Stimulated activated CD8-positive, alpha-beta memory T cell treated with anti-CD3 and anti-CD28 coated beads, Interleukin-15, amount 100 ng/mL, for 24 hours (primary cell): ENCODE results near the gene FUBP3.

ENCODE experiments used
- DNase-seq: peaks from one replicate; pipeline ENCODE4 v3.0.0-alpha.2; 2020; ENCODE audit warnings: low read depth

FUBP3 gene

DNA sequence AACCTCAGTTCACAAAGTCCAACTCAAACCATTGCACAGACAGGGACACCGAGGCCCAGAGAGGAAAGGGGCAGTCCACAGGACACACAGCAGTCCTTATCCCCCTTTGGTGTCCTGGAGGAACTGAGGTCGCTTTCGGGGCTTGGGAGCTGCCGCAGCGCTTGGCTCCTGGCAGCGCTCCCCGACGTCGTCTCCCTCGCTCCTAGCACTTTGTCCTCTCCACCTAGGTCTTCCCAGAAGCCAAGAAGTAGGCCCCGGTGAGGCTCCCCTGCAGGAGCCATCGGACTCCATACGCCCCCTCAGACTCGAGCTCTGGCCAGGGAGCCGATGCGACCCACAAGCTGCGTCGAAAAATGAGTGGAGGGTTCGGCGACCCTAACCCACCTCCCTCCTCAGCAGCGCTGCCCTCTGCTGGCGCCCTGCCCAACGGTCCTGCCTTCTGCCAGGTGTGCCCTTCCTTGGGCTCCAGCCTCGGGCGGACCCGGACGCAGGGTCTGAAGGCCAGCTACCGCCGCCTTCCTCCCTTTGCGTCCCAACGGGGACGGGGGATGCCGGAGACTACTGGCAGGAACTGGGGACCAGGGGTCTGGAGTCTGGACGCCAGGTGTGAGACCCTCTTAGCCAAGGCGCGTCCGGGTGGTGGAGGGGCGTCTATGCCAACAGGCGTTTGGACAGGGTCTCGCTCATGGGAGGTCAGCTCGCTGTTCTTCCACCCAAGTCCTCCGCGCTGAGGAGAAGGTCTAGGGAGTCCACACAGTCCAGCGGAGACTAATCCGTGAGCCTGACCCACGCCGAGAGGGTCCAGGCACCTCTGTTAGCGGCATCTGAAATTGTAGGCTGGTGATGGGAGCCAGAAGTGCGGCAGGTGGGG lies 83.0 kb downstream of the FUBP3 start:
- DNase-seq = no peak

DNA sequence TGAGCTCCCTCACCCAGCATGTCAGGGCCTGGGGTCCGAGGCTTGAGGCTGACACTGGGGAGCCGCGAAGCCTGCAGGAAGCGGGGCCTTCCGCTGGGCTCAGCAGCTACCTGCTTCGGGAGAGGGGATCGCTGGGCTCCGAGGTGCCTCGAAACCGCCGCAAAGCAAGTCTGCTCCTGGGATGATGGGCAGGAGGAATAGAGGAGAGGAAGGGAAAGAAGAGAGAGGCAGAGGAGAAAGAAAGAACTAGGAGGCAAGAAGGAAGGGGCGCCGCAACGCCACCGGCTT lies 83.5 kb downstream of the FUBP3 start:
- no peak for DNase-seq

DNA sequence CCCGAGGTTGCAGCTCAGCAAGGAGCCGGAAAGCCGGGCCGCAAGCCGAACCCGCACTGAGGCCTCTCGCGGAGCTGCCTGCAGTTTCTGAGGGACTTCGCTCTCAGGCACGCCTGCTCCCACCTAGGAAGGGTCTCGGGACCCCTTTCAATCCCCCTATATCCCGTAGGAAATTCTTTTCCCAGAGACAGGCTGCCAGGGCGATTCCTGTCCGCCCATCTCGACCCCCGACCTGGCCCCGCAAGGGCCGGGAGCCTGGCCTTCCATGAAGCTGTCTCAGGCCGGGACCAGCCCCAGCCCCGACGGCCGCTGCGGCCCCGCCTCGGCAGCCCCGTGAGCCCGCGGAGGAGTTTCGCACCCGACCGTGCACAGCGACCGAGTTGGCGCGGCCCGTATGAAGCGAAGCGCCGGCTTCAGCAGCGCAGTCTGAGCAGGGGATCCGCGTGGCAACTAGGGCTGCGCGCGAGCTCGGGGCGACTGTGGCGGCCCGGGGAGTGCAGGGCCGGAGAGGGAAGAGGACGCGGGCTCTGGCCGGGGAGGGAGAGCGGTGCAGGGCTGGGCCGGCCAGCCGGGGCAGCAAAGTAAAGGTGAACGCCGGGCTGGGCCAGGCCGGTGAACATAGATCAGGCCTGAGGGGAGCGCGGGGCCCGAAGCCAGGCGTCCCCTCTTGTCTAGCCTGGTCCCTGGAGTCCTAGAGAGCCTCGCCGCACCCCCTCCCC lies 84.0 kb downstream of the FUBP3 start:
- no peak for DNase-seq

DNA sequence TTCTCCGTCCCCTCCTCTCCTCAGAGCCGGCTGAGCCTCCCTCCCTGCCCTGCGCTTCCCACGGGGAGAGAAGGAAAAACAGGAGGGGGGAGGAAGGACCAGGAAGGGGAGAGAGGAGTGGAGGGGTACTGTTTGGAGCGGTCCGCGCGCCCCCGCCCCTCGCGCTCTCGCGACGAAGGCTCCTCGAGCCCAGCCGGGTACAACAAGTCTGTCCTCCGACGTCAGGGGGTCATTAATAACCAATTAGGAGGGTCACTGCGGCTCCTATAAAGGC lies 84.5 kb downstream of the FUBP3 start:
- no peak for DNase-seq

DNA sequence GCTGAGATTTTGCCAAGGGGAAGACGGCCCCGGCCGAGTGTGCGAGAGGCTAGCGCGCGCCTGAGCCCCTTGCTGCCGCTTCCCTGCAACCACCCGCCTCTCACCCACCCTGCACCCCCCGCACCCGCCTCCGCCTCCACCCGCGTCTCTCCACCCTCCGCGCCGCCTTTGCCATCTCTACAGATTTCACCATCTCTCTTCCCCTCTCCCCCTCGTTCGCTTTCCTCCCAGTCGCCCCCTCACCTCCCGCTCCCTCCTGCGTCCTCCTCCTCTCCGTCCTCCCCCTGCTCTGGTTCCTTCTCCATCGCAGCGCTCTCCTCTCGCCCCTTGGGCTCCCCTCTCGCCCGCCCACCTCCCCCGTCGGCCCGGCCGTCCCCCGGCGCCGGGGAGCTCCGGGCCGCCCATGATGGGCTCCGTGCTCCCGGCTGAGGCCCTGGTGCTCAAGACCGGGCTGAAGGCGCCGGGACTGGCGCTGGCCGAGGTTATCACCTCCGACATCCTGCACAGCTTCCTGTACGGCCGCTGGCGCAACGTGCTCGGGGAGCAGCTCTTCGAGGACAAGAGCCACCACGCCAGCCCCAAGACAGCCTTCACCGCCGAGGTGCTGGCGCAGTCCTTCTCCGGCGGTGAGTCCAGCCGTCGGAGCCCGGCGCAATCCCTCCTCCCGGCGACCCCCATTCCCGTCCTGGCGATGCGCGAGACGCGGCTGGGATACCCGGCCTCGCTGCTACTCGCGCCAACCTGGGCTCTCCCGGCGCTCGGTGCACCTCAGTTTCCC lies 85.1 kb downstream of the FUBP3 start, which contains the start of gene PRDM12:
PRDM12 (plus strand) TSS at position 344 of the 778 bp plus-strand sequence; CDS start at position 404, 60 bp downstream.
- no peak for DNase-seq

DNA sequence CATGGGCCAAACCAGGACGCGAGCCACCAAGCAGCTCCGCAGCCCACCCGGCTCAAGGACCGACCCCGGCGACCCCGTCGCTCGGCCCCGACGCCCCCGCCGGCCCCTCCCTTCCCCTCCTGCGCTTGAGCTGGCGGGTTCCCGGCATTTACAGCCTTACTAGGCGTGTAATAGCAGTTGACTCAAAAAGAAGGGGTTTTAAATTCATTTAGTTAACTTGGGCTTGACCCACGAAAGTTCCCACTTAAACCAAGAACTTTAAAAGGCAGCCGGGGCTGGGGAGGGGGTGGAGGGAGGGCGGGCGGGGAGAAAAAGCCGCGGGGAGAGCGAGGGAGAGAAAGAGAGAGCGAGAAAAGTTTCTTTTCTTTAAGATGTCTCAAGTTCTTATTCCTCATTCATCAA lies 85.7 kb downstream of the FUBP3 start:
- DNase-seq = no peak

DNA sequence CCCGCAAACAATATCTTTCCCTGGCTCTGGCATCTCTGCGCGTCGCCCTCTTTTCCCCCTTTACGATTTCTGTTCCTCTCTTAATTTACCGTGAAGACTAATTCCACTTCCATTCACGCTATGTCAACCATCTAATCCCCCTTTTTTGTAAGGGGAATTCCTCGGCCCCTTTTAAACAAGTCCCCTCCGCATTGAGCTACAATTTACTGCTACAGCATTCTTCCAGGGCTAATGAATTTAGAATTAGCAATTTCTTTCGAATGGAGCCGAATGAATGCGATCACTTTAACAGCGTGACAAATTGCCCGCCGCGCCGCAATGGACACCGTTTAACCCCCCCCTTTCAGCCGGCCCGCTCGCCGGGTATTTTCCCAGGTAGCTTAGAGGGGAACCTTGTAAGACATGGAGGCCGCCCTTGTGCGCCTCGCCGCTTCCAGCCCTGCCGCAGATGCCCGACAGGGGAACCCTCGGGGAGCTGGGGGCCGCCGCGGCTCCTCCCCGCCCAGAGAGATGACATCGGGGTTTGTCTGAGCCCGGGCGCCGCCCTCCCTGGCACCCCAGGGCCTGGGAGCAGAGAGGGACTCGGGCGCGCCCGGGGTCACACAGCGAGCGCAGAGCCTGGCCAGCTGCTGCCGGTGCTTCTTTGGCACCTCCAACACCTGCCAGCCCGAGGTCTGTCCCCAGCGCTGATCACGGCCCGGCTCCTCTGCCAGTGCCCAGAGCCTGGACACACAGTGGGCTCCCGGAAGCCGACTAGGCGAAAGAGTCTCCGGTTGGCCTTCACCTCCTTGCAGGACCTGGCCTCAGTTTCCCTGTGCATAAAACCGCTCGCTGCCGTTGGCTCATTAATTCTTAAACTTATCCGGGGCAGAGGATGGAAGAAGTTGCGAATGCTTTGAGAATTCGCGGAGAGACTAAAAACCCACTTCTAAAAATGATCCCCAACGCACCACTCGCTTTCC lies 86.3 kb downstream of the FUBP3 start:
- DNase-seq = no peak

DNA sequence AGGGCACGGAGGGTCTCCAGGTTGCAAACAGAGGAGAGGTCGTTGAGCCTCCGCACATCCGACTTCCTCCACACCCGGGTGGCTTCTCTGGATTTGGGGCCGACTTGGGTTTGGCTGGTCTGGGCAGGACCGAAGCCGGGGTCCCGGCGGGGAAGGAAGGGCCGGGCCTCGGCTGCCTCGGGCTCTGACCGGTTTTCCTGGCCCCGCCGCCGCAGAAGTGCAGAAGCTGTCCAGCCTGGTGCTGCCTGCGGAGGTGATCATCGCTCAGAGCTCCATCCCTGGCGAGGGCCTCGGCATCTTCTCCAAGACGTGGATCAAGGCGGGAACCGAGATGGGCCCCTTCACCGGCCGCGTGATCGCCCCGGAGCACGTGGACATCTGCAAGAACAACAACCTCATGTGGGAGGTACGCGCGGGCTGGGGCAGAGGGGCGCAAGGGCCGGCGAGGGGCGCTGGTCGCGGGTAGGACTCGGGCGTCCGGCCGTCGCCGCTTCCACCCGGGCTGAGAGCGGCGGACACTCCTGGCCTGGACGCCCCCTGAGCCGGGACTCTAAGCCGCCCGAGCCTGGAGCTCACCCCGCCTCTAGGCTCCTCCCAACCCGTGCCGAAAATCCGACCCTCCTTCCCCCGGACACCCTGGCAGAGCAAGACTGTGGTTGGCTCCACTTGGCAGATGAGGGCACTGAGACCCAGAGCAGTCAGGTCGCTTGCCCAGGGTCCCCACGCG lies 87.2 kb downstream of the FUBP3 start:
- no peak for DNase-seq

DNA sequence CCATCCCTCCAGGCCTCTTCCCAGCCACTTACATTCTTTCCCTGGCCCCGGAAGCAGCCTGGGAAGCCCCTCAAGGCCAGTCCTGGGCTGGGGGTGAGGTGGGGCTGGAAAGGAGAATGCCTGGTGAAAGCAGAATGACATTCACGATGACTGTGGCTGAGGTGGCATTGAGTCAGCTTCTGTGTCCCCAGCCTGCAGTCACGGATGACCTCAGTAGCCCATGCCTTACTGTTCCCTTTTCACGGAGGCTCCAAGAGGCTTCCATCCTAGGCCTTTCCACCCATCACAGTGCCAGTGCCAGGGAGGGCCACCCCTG lies 87.7 kb downstream of the FUBP3 start:
- DNase-seq = no peak

DNA sequence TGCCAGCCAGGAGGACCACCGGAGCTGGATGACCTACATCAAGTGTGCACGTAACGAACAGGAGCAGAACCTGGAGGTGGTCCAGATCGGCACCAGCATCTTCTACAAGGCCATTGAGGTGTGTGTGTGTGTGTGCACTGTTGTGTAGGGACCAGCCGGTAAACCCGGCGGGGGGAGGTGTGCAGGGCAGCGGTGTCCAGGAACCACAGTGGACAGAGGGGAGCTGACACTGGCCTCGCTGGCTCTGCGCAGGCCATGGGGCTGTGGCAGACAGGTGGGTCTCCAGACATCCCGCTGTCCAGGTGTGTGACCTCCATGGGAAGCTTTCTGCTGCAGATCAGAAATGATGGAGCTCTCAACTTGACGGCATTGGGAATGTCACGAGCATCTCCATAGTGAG lies 88.8 kb downstream of the FUBP3 start:
- no peak for DNase-seq

DNA sequence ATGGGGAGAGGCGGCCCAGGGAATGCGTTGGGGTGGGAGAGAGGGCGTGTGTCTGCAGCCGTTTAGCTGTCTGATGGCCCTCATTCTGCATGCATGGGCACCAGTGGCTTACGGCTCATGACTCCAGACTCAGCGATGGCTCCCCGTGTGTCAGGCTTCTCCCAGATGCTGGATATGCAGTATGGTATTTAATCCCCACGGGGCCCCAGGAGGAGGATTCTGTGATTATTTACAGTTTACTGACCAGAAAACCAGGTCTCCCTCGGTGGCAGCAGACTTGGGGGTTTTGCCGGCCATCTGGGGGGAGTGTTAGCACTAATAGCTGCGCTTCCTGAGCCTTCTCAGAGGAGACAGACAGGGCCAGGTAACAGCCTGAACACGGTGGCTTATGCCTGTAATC lies 89.3 kb downstream of the FUBP3 start:
- DNase-seq = no peak

DNA sequence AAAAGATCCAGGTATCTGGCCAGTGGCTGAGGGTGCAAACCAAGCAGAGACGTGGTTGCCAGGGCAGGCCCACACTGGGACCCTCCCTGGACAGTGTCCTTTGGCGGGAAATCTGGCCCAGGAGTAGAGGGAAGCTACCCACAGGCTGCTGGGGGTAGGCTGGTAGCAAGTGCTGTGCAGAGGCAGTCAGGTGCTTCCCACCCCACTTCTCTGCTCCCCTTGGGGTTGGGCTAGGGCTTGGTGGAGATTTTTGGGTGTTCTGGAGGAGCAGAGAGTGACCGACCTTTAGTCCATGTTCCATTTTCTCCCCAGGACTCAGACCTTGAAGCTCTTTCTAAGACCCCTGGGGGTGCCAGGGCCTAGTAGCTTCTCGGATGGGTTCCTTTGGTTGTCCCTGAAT lies 90.6 kb downstream of the FUBP3 start:
- DNase-seq = no peak

DNA sequence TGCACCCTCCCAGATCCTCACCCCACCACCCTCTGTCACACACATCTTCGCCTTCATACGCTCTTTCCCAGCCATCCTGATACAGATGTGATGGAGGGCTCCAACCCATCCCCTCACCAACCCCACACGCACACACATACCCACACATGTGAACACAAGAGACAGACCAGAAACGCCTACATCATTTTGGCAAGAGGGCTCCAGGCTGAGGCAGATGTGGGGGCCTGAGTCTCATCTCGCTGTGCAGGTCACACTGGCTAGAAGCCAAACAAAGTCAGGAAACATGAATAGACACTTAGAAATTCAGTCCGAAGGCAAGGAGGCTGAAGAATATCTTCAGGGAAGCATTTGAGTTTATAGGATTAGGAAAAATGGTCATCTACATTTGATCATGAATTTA lies 91.3 kb downstream of the FUBP3 start:
- no peak for DNase-seq

DNA sequence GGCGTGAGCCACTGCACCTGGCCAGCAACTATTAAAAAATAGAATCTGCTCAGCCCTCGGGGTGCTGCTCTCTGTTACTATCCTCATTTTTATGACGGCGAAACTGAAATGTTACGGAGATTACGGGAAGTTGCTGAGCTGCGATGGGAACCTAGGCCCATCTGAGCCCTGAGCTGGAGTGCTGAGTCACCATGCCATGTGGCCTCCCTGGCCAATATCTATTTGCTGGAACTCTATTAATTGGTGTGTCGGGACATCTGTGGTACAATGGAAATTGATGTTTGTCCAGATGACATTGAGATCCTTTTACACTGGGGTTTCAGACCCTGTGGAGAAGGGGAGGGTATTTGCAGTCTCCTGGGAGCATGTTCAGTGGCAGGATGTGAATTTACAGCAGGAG lies 93.1 kb downstream of the FUBP3 start:
- DNase-seq = no peak

DNA sequence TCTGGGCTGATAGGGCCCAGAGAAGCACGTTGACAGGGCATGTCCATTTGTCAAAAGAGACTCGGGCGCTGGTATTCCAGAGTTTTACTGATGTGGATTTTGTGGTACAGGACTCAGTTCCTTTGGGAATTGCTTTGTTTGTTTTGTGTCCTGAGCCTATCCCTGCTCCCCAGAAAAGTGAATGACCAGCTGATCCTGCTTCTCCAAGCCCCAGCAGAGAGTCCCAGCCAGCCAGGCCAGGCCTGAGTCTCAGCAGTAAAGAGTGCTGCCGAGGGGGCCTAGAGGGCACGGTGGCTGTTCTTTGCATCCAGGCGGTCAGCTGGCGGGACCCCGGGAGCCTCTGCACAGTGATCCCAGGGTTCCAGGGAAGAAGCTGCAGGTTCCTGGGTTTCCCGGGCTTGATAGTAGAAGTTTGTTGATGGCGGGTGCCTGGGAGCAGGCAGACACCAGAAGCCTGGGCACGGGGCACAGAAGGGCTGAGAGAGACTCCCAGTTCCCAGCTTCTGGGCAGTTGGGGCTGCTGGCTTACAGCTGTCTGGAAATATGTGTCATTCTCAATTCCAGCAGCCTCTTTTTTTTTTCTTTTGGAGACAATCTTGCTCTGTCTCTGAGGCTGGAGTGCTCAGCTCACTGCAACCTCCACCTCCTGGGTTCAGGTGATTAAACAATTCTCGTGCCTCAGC lies 93.7 kb downstream of the FUBP3 start:
- no peak for DNase-seq

DNA sequence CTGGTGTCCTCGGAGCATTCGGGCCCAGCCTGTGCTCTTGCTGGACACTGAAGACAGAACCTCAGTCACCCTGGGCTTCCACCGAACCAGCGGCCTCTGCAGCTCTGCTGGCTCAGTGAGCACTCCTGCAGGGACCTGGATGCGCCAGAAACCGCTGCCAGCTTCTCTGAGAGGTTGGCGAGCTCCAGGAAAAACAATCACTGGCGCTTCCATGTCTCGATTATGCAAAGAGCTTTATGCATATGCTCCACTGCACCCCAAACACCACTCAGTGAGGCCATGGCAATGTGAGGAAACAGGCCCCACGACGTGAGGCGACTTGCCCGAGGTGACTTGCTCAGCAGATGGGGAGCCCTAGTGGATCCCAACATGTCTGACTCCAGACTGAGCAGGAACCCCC lies 96.0 kb downstream of the FUBP3 start:
- DNase-seq = no peak

DNA sequence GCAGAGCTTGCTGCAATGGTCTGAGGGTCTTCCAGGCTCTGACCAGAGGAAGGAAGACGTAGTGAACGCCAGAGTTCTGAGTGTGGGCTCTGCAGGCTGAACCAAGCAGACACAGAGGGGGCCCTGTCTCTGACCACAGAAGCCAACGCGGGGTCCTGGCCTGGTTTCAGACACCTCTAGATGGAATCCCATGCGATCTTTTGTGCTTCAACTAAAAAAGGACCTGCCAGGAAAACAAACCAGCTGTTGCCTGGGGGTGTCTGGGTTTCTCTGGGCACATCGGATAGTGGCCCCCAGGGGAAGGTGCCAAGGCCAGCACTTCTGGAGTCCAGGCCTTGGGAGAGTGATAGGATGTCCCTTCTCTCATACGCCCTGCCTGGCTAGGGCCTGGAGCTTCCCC lies 97.9 kb downstream of the FUBP3 start:
- no peak for DNase-seq

DNA sequence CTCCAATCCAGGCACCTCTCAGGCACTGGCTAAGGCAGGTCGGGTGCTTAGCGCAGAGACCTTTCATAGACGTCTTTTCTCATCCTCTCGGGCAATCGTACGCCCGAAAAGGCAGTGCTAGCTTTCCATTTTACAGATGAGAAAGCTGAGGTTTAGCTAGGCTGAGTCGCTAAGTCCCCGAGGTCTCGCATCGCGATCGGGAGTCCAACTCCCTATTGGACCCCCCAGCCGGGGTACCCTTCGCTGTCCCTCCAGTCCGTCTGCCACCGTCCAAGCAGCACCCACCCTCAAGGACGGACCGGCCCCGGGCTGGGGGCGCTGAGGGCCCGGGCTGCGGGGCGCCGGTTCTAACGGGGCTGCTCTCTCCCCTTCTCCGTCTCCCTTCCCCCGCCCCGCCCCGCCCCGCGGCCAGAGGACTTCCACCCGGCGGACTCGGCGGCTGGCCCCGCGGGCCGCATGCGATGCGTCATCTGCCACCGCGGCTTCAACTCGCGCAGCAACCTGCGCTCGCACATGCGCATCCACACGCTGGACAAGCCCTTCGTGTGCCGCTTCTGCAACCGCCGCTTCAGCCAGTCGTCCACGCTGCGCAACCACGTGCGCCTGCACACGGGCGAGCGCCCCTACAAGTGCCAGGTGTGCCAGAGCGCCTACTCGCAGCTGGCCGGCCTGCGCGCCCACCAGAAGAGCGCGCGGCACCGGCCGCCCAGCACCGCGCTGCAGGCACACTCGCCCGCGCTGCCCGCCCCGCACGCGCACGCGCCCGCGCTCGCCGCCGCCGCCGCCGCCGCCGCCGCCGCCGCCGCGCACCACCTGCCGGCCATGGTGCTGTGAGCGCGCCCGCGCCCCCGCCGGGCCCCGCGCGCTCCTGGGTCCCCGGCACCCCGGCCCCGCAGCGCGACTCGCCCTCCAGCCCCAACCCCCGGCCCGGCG lies 101.7 kb downstream of the FUBP3 start:
- peak; percentile 33 for DNase-seq

DNA sequence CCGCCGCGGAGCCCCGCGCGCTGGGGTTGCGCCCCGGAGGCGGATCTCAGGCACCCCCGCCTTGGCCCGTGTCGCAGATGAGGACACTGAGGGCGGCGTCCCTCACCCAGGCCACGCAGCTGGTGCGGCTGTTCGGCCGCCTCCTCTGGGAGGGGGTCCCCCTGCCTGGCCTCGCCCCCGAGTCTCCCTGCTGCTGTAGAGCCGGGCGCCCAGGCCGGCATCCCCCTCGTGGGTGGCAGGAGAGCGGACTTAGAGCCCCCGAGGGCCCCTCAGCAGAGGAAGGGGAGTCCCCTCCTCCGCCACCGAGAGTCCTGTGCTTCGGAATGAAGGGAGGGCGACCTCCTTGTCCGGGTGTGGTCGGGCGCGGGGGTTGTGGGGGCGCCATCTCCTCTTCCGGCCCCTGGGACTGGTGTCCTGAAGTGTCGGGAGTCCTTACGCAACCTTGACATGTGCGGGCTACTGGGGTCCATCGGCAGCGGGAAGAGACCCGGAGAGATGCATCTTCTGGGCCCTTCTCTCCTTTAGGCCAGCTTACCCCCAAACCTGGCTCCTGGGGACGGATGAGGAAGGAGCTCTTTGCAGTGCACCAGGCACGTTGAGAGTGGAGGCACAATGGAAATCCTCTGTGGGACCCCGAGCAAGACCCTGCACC lies 102.5 kb downstream of the FUBP3 start:
- no peak for DNase-seq
